Mesothelial cell of epicardium (in vitro differentiated cells): ENCODE results near the gene C3orf20. TPM values are rescaled to one million over a fixed set of nuclear protein-coding genes. Genes with fewer than 3 reads are reported as not detected.

Experiments
- DNase-seq, 2 experiments: peaks; one replicate each; pipeline ENCODE4 v3.0.0; 2021; ENCODE audit warnings: low spot score in 2 of 2; ENCODE audit not compliant: unreplicated experiment in 2 of 2
- H3K27ac Mint-ChIP-seq: 2 replicates; pipeline ENCODE4 v1.8.0; 2021; ENCODE audit warnings: mixed read lengths
- H3K27me3 Mint-ChIP-seq: 2 replicates; pipeline ENCODE4 v1.8.0; 2021; ENCODE audit warnings: low read depth, mixed read lengths
- H3K36me3 Mint-ChIP-seq: 2 replicates; pipeline ENCODE4 v1.8.0; 2021; ENCODE audit warnings: mixed read lengths
- H3K4me1 Mint-ChIP-seq: 2 replicates; pipeline ENCODE4 v1.8.0; 2021; ENCODE audit warnings: mixed read lengths
- H3K4me3 Mint-ChIP-seq: 2 replicates; pipeline ENCODE4 v1.8.0; 2021; ENCODE audit warnings: mild to moderate bottlenecking, moderate library complexity, mixed read lengths
- H3K9me3 Mint-ChIP-seq: 2 replicates; pipeline ENCODE4 v1.8.0; 2021; ENCODE audit warnings: mixed read lengths
- CTCF ChIP-seq: fragments of 200-600 bp; sonication (generic); IDR thresholded peaks from one replicate; pipeline ENCODE4 v1.5.0; 2021; ENCODE audit warnings: antibody characterized with exemption; ENCODE audit not compliant: unreplicated experiment
- total RNA-seq: library from RNA; stranded (reverse); gene quantifications from 3 replicates; pipeline ENCODE4 v1.2.1, GENCODE V29; 2021

The C3orf20 gene
- total RNA-seq, 1 donor from 2014 or later, result 0.13 TPM

DNA sequence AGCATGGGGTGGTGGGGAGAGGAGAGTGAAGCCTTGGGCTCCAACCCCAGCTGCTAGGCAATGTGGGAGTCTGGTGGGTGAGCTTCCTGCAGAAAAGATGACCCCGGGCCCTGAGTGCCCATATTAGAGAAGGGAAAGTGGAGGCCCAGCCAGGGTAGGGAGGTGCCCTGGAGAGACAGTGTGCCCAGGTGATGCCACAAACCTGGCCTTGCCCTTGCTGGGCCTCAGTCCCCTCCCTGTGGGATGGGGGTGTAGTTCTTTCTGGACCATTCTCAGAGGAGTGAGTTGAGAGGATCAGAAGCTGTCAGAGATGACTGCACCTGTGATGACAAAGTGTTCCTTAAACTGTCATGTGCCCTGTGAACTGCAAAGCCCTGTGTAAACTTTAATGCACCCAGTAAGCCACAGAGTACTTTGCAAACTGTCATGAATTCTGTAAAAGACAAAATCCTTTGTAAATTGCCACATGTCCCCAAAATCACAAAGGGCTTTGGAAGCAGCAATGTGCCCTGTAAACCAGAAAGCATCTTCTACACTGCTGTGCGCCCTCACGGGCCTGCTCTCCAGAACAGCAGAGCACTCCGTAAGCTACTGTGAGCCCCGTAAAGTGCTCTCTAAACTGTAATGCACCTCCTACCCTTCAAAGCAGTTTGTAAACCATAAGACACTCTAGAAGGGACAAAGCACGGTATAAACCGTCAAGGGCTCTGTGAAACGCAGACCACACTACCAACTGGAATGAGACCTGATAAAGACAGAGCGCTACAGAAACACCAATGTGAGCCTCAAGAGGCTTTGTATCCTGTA, 92.5 kb downstream of the C3orf20 start:
- Mint-ChIP-seq H3K27ac (no peak overlapping the region), H3K4me3 (no peak overlapping the region), H3K4me1 (no peaks in the 10 kb centered on the region), H3K36me3 (no peaks in the 10 kb centered on the region), H3K27me3 (peaks cover 2% of the 10 kb centered on the region), H3K9me3 (peaks cover 4% of the 10 kb centered on the region)
- TF ChIP-seq CTCF, result no peak
- DNase-seq, result no peak

DNA sequence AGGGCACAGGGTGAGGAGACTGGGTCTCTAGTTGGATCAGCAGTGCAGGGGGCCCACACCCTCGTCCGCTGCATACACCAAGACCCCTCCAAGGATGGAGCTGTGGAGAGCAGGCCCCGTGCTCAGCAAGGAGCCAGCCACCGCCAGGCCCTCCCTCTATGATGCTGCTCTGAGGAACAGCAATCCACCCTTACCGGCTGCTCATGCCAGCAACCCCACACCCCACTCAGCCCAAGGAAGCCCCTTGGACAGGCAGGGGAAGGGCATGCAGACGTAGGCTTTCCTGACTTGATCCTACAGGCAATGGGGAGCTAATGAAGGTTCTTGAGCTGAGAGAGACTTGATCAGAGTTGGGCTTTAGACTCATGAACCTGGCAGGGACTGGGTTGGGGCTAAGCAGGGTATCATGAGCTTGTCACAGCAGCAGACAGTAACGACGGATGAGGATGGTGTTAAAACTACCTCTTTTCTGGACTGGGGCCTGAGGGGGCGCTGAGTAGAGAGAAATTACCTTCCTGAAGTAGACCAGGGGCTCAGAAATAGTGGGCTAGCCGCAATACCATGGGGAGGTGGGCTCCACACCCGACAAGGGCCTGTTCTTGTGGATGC, 93.3 kb downstream of the C3orf20 start:
- H3K36me3 Mint-ChIP-seq, result no peaks in the 10 kb centered on the region
- no peak for TF ChIP-seq CTCF
- H3K4me1 Mint-ChIP-seq, result no peaks in the 10 kb centered on the region
- H3K27me3 Mint-ChIP-seq, result peaks cover 2% of the 10 kb centered on the region
- no peak overlapping the region for H3K4me3 Mint-ChIP-seq
- H3K9me3 Mint-ChIP-seq, result peaks cover 4% of the 10 kb centered on the region
- H3K27ac Mint-ChIP-seq, result no peak overlapping the region
- DNase-seq, result no peak

GRCh38 chr3:14768881-14769280, 93.9 kb downstream of the C3orf20 start:
- H3K27ac Mint-ChIP-seq, result no peak overlapping the region

GRCh38 chr3:14769544-14770325, 94.8 kb downstream of the C3orf20 start:
- TF ChIP-seq CTCF, result no peak
- DNase-seq, result peak in 1 of 2 experiments; percentile 19
- no peaks in the 10 kb centered on the region for H3K4me1 Mint-ChIP-seq
- no peaks in the 10 kb centered on the region for H3K9me3 Mint-ChIP-seq
- H3K4me3 Mint-ChIP-seq, result no peak overlapping the region
- no peaks in the 10 kb centered on the region for H3K36me3 Mint-ChIP-seq
- peaks cover 2% of the 10 kb centered on the region for H3K27me3 Mint-ChIP-seq
- no peak overlapping the region for H3K27ac Mint-ChIP-seq

More at GRCh38 chr3:14768881-14769280, 93.9 kb downstream of the C3orf20 start:
- no peak for TF ChIP-seq CTCF
- peaks cover 2% of the 10 kb centered on the region for H3K9me3 Mint-ChIP-seq
- H3K4me3 Mint-ChIP-seq, result no peak overlapping the region
- peaks cover 2% of the 10 kb centered on the region for H3K27me3 Mint-ChIP-seq
- H3K4me1 Mint-ChIP-seq, result no peaks in the 10 kb centered on the region
- no peak for DNase-seq
- H3K36me3 Mint-ChIP-seq, result no peaks in the 10 kb centered on the region

DNA sequence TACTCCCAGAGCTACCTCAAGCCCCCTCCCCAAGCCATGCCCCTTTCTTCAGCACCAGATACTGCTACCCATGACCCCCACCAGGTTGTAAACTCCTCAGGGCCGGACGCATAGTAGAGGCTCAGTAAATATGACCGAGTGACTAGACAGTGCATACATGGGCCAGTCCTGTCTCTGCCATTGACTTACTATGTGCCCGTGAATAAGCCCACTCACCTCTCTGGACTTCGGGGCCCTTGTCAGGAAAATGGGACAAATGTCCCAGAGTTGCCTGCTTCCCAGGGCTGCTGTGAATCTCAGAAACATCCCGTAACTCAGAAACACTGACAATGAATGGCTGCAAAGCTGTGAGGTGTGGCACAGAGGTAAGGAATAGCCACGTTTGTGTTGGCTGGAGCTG, 95.7 kb downstream of the C3orf20 start:
- H3K4me3 Mint-ChIP-seq, result no peak overlapping the region
- no peak overlapping the region for H3K27ac Mint-ChIP-seq
- TF ChIP-seq CTCF, result no peak
- no peaks in the 10 kb centered on the region for H3K4me1 Mint-ChIP-seq
- no peaks in the 10 kb centered on the region for H3K36me3 Mint-ChIP-seq
- H3K9me3 Mint-ChIP-seq, result no peaks in the 10 kb centered on the region
- peaks cover 2% of the 10 kb centered on the region for H3K27me3 Mint-ChIP-seq
- DNase-seq, result peak in 1 of 2 experiments; percentile 26
